SHP77 (cell line): ENCODE results near the gene LYPD6.

Source experiments
- DNase-seq, 2 experiments: peaks; one replicate each; lab custom pipeline; 2025; lab: John Stamatoyannopoulos, UW

Gene LYPD6

GRCh38 chr2:149348291-149348690, 17.9 kb downstream of the LYPD6 start:
- DNase-seq, result no peak

- DNase-seq, result no peak
Measured at GRCh38 chr2:149353421-149353820, 23.0 kb downstream of the LYPD6 start.

- DNase-seq, result no peak
Measured at GRCh38 chr2:149355716-149356422, 25.5 kb downstream of the LYPD6 start.

- no peak for DNase-seq
Measured at GRCh38 chr2:149357058-149357457, 26.7 kb downstream of the LYPD6 start.

- no peak for DNase-seq
Measured at GRCh38 chr2:149360106-149360505, 29.7 kb downstream of the LYPD6 start.

- no peak for DNase-seq
Measured at GRCh38 chr2:149363958-149364357, 33.6 kb downstream of the LYPD6 start.

- no peak for DNase-seq
Measured at GRCh38 chr2:149364839-149365238, 34.5 kb downstream of the LYPD6 start.

- peak in 1 of 2 experiments; percentile 1 for DNase-seq
Measured at GRCh38 chr2:149365931-149366583, 35.7 kb downstream of the LYPD6 start.

- no peak for DNase-seq
Measured at GRCh38 chr2:149370061-149370775, 39.8 kb downstream of the LYPD6 start.

GRCh38 chr2:149371476-149371875, 41.1 kb downstream of the LYPD6 start:
- no peak for DNase-seq

GRCh38 chr2:149375801-149376361, 45.5 kb downstream of the LYPD6 start:
- DNase-seq, result no peak

- DNase-seq, result no peak
Measured at GRCh38 chr2:149380205-149380604, 49.8 kb downstream of the LYPD6 start.

GRCh38 chr2:149383340-149383739, 53.0 kb downstream of the LYPD6 start:
- no peak for DNase-seq

- DNase-seq, result no peak
Measured at GRCh38 chr2:149385350-149385749, 55.0 kb downstream of the LYPD6 start.

GRCh38 chr2:149387411-149387810, 57.0 kb downstream of the LYPD6 start:
- no peak for DNase-seq

- no peak for DNase-seq
Measured at GRCh38 chr2:149388120-149388816, 57.9 kb downstream of the LYPD6 start.

GRCh38 chr2:149389506-149390167, 59.2 kb downstream of the LYPD6 start:
- no peak for DNase-seq

- no peak for DNase-seq
Measured at GRCh38 chr2:149393614-149394013, 63.2 kb downstream of the LYPD6 start.

GRCh38 chr2:149394864-149395263, 64.5 kb downstream of the LYPD6 start:
- no peak for DNase-seq

GRCh38 chr2:149399934-149400615, 69.7 kb downstream of the LYPD6 start:
- DNase-seq, result peak; percentile 52 to 70

- DNase-seq, result no peak
Measured at GRCh38 chr2:149400997-149401396, 70.6 kb downstream of the LYPD6 start.
